Erythroblast (primary cell): ENCODE results near the gene ZNF497.

Source experiments
- GATA1 ChIP-seq: IDR thresholded peaks from 2 replicates; pipeline ENCODE4 v1.6.1; 2011; ENCODE audit warnings: low read depth, mild to moderate bottlenecking, control low read depth, low read length, moderate library complexity
- POLR2A ChIP-seq: IDR thresholded peaks from 2 replicates; pipeline ENCODE4 v1.6.1; 2011; ENCODE audit warnings: mild to moderate bottlenecking, low read length

DNA sequence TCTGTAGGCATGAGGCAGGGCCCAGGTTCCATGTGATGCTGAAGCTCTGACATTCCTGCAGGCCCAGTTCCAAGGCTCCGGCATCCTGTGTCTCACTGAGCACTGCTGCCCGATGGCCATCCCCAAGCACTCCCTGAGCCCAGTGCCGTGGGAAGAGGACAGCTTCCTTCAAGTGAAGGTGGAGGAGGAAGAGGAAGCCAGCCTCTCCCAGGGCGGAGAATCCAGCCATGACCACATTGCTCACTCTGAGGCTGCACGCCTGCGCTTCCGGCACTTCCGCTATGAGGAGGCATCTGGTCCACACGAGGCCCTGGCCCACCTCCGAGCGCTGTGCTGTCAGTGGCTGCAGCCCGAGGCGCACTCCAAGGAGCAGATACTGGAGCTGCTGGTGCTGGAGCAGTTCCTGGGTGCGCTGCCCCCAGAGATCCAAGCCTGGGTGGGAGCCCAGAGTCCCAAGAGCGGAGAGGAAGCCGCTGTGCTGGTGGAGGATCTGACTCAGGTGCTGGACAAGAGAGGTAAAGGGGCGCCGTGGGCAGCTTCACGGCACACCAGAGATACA is 27.8 kb downstream of the ZNF497 start:
- TF ChIP-seq POLR2A (no peak), GATA1 (no peak)
